NCI-H1105 treated with DMSO at 0.1 percent for 48 hours (cell line): ENCODE data around the gene FOXB2.
"Not testable (repeated sequence)": the region's sequence is repeated elsewhere in the genome, so short reads cannot be mapped to it uniquely, and the experiment has no call there.

Experiments used
- DNase-seq: peaks from one replicate; lab custom pipeline; 2025; lab: John Stamatoyannopoulos, UW

FOXB2 gene

DNA sequence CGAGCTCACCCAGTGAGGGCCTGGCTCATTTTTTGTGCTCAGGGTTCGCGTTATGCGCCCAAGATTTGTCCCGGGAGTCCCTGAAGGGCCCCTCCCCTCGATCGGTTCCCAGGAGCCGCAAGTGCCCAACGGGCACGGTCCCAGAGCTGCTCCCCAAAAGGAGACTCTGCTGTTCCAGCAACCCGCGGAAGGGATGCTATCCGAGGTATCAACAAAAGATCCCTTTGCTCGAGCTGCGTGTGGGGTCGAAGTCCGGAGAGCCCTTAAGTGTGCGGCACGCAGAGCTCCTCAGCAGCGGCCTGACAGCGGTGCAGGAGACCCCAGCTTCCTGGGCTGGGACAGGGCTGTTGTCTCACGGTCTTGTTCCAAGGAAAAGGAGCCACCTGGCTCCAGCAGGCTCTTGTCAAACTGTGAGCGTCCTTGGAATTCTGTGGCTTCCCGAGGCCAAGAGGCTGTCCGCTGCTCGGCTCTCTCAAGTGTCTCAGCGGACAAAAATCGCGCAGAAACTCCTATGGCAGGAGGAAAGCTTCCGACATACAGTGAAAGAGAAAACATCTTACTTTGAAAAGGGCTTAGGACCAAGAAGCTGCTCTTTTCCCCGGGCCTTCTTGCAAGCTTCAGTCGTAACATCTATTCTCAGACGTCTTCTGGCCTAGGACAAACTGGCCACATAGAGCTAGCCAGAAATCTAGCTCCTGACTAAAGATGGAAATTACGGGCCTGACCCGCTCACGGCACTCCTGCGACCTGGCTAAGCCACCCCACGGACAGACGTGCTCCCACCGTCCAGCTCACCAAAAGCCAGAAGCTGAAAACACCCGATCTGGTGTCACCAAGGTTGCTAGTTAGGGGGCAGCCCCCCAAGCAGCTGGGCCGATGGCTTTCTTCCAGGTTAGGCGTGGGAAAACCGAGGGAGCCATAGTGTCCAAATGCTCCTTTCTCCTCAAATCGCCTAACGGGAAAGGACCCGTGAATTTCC, 2.6 kb upstream of the FOXB2 start:
- DNase-seq, result no peak

DNA sequence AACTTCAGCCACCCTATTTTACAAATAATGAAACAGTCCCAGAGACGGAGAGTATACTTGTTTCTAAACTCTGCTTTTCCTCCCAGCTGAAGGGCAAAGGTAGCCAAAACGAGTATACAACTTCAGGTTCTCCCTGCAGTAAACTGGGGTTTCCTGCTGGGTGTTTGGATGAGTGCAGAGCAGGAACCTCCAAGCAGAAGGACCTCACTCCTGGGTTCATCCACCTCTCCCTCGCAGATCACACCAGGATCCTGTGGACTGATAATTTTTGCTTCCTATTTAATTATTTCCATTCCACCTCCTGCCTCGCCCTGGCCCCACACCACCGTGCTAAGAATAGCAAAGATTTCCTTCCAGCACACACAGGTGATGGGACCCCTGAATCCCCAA, 2.0 kb upstream of the FOXB2 start:
- DNase-seq, result no peak

GRCh38 chr9:77018058-77018968, 1.1 kb upstream of the FOXB2 start:
- DNase-seq, result peak; percentile 41

DNA sequence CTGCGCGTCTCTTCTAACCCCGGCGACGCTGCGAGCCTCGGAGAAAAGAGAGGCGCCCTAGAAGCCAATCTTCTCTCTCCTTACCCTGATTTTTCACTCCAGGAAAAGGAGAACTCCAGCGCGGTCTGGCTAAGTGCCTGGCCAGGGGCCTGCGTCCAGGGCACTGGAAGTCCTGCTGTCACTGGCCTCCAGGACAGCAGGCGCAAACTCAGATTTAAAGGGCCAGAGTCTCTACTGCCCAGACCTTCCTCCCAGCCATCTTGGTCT, 553 bp upstream of the FOXB2 start:
- DNase-seq, result no peak

- DNase-seq, result no peak
Observed at GRCh38 chr9:77019926-77020412, 514 bp downstream of the FOXB2 start.

- DNase-seq, result no peak
Observed at GRCh38 chr9:77020413-77021290, 1.2 kb downstream of the FOXB2 start.

- no peak for DNase-seq
Observed at GRCh38 chr9:77021291-77021894, 1.9 kb downstream of the FOXB2 start.

GRCh38 chr9:77021922-77022782, 2.7 kb downstream of the FOXB2 start:
- DNase-seq, result no peak

GRCh38 chr9:77022783-77023440, 3.5 kb downstream of the FOXB2 start:
- DNase-seq, result no peak

DNA sequence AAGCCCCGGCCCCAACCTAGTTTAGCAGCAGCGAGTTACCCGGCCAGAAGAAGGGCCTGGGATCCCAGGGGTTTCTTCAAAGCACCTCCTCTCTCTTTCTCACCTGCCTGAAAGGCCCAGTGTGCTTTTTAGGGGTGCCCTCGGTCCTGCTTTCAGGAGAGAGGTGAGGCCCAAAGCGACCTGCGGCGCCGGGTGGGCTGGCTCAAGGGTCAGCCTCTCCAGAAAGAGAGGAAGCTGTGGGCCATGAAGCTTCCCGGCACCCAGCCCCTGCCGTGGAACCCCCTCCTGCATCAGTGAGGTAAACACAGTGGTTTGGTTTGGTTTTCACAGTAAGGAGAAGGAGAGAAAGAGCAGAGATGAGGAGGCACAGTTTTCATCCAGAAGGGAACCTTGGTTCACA, 4.3 kb downstream of the FOXB2 start:
- DNase-seq, result no peak

DNA sequence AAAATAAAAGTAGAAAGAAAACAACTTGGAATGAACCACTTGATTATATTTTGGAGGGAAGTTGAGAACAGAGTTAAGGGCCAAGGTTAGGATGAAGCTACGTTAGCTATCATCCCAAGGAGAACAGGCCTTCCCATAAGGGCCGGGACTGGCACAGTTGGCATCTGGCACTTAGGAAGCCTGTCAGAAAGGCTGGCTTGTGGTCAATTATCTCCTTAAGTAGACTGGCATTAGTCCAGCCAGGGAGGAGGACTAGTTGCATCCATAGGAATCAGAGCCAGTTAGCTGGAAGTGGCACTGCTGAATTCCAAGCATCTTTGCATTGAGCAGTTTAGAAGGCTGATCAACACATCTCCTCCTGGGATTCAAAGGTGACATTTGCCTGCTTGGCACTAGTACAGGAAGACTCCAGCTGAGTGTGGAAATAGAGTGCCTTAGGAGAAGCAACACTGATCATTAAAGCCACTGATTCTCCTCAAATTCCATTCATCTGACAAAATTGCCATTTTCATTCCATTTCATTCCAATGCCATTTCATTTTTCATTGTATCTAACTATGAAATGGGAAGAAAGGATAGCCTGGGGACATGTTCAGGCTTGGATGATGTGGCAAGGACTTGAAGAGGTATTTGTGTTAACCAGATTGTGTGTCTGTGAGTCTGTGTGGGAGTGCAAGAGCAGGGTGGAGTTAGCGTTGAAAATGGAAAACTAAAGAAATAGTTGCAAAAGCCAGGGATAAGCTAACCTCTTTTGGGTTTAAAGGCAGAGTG, 5.5 kb downstream of the FOXB2 start:
- DNase-seq, result peak; percentile 53

DNA sequence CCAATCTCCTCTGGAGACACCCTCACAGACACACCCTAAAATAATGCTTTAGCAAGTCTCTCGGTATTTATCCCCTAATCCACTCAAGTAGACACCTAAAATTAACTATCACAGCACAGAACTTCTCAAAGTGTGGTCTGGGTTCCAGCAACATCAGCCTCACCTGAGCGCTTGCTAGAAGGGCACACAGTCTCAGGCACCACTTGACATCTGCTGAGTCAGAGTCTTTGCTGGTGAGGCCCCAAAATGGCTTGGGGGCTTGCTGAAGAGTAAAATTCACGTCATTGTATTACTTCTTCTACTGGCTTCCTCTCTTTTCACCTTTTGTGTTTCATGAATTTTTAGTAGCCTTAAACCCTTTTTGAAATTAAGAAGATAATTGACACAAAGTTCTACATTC, 9.0 kb downstream of the FOXB2 start:
- no peak for DNase-seq

GRCh38 chr9:77030045-77030444, 10.6 kb downstream of the FOXB2 start:
- DNase-seq, result no peak

DNA sequence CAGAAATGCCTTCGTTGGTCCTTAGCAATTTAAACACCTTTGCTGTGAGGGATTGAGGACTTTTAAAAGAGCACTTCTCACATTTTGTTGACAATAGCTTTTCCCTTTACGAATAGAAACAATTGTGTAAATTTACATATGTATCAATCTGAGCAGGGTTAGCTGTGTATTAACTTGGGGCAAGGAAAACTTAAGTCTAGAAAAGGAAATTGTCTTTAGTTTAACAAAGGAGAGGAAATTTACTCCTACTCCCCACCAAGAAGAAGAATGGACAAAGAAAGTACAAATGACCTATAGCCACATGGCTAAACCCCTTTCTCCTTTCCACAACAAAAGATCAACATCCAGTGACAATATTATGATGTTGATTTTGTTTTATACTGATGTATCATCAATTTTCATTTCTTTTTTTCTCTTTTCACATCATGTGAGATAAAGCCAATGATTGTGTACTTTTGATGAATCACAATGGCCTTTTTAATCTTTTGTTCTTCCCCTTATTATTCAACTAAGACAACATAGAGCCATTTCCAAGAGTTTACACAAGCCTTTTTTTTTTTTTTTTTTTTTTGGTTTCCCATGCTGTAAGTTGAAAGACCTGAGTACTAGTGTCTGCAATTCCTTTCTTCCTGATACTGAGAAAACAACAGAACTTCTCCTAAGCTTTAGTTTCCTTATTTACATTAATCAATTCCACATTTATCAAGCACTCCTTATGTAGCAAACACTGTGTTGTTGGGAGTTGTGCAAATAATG, 19.0 kb downstream of the FOXB2 start:
- DNase-seq, result no peak

- DNase-seq, result no peak
Observed at GRCh38 chr9:77040340-77040739, 20.9 kb downstream of the FOXB2 start.

- DNase-seq, result not testable (repeated sequence)
Observed at GRCh38 chr9:77043743-77044142, 24.3 kb downstream of the FOXB2 start.

DNA sequence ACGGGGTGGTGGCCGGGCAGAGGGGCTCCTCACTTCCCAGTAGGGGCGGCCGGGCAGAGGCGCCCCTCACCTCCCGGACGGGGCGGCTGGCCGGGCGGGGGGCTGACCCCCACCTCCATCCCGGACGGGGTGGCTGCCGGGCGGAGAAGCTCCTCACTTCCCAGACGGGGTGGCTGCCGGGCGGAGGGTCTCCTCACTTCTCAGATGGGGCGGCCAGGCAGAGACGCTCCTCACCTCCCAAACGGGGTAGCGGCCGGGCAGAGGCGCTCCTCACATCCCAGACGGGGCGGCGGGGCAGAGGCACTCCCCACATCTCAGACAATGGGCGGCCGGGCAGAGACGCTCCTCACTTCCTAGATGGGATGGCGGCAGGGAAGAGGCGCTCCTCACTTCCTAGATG, 41.2 kb downstream of the FOXB2 start:
- DNase-seq, result not testable (repeated sequence)

- DNase-seq, result no peak
Observed at GRCh38 chr9:77063645-77064285, 44.3 kb downstream of the FOXB2 start.
